Right lobe of liver (tissue), 6 donors: ENCODE results near the gene LRP6. TPM values are rescaled to one million over a fixed set of nuclear protein-coding genes. Genes with fewer than 3 reads are reported as not detected.
A peak's percentile ranks its signal among the peaks of the same experiment; 100 is the strongest.

Experiments used
- ATAC-seq, 4 donors: fragments of 200-7000 bp; cut with Tn5 transposase; one replicate each; pipeline ENCODE4 v1.9.1; 2020; ENCODE audit warnings: mild to moderate bottlenecking in 4 of 4, moderate library complexity in 4 of 4
- DNase-seq, 3 donors: peaks; one replicate each; pipeline ENCODE4 v3.0.0-alpha.2; 2020
- H3K27ac ChIP-seq, 3 donors: fragments of 200-600 bp; one replicate each; pipeline ENCODE4 v1.8.0; 2022
- H3K27me3 ChIP-seq, 2 donors: fragments of 200-600 bp; one replicate each; pipeline ENCODE4 v1.8.0; 2022
- H3K36me3 ChIP-seq, 4 donors: fragments of 200-600 bp; sonication (generic) in 1 of 4; one replicate each; pipeline versions ENCODE4 v1.5.1 to v1.8.0; 2017 to 2022; ENCODE audit warnings: control low read depth in 1 of 4
- H3K4me1 ChIP-seq, 4 donors: fragments of 200-600 bp; sonication (generic) in 1 of 4; one replicate each; pipeline versions ENCODE4 v1.5.1 to v1.8.0; 2017 to 2022; ENCODE audit warnings: control low read depth in 1 of 4
- H3K4me3 ChIP-seq, 3 donors: fragments of 200-600 bp; one replicate each; pipeline ENCODE4 v1.8.0; 2022
- H3K9me3 ChIP-seq, 4 donors: fragments of 200-600 bp; sonication (generic) in 1 of 4; one replicate each; pipeline versions ENCODE4 v1.5.1 to v1.8.0; 2017 to 2022; ENCODE audit warnings: control low read depth in 1 of 4
- CTCF ChIP-seq, 4 donors: fragments of 200-600 bp in 3 of 4; fragments of 450-650 bp in 1 of 4; IDR thresholded peaks; one replicate each; pipeline versions ENCODE4 v1.5.1 to v1.8.0; 2016 to 2022; ENCODE audit warnings: antibody characterized with exemption in 4 of 4, mild to moderate bottlenecking in 2 of 4
- POLR2A ChIP-seq: fragments of 450-650 bp; IDR thresholded peaks from one replicate; pipeline ENCODE4 v1.6.1; 2017; ENCODE audit warnings: antibody characterized with exemption, mild to moderate bottlenecking
- WGBS: methylation state at CpG from one replicate; pipeline ENCODE4 v1.1.6; 2018; ENCODE audit warnings: low coverage, low lambda C conversion rate; ENCODE audit not compliant: insufficient coverage; ENCODE audit errors: missing lambda C conversion rate; 5-methylcytosine and 5-hydroxymethylcytosine counted together
- intact Hi-C, 2 donors: fragments of 100-400 bp; cut with DNase I; formaldehyde crosslinking; loops; one replicate each; pipeline versions ENCODE4 v1.11.2 to v1.14.1; 2022
- total RNA-seq, 6 experiments: library from RNA; depleted of rRNA in 2 of 6; stranded (reverse); fragments of >200 nt in 2 of 6; fragmentation: NEBNext Ultra II Directional in 3 of 6; extraction: Animal tissue kit (Norgen Biotek cat#: 25700) in 3 of 6; gene quantifications; one replicate each; pipeline versions ENCODE4 v1.1.0 to v1.2.4, GENCODE V29; 2016 to 2023
- donor health status: DM: no; HTN: yes; CAD: no.
- donor health status: DM: no; HTN: no; CAD: no.
- donor health status: DM: no; HTN: no; CAD: no.
- donor health status: DM: no; HTN: yes; CAD: no.
- donor health status: DM: no; HTN: yes; CAD: no.

The LRP6 gene
- total RNA-seq, 6 experiments from 2014 or later: 19.9 to 32.5 (median 22.2) TPM

- Histone ChIP-seq H3K4me1 (peaks cover 0 to 6% (median under 1%) of the 10 kb centered on the region in 4 donors), H3K36me3 (no peaks in the 10 kb centered on the region), H3K27me3 (no peaks in the 10 kb centered on the region), H3K4me3 (no peak overlapping the region), H3K27ac (no peak overlapping the region), H3K9me3 (no peaks in the 10 kb centered on the region)
- ATAC-seq (no peak), DNase-seq (no peak)
- 93% methylated on average over 12 of the region's 12 CpGs for WGBS
- TF ChIP-seq POLR2A: no peak
- no peak for TF ChIP-seq CTCF (IDR thresholded peaks at IDR 0.05)
- intact Hi-C loops: no loop called here
Observed at GRCh38 chr12:12244341-12244740, 22.5 kb downstream of the LRP6 start.

GRCh38 chr12:12240662-12241340 is 26.0 kb downstream of the LRP6 start:
- Histone ChIP-seq H3K4me3 (no peak overlapping the region), H3K27ac (no peak overlapping the region), H3K4me1 (peaks cover 0 to 22% (median 4%) of the 10 kb centered on the region in 4 donors), H3K9me3 (no peaks in the 10 kb centered on the region), H3K36me3 (no peaks in the 10 kb centered on the region), H3K27me3 (no peaks in the 10 kb centered on the region)
- intact Hi-C loops: no loop called here
- DNase-seq: no peak
- no peak for TF ChIP-seq POLR2A
- TF ChIP-seq CTCF (IDR thresholded peaks at IDR 0.05): no peak
- 80% methylated on average over 4 of the region's 5 CpGs for WGBS
- peak in 1 of 4 donors; percentile 30 for ATAC-seq

GRCh38 chr12:12239127-12239526 is 27.7 kb downstream of the LRP6 start:
- Histone ChIP-seq H3K27me3 (no peaks in the 10 kb centered on the region), H3K36me3 (no peaks in the 10 kb centered on the region), H3K4me1 (peaks cover 0 to 22% (median 4%) of the 10 kb centered on the region in 4 donors), H3K27ac (no peak overlapping the region), H3K9me3 (no peaks in the 10 kb centered on the region), H3K4me3 (no peak overlapping the region)
- ATAC-seq (no peak), DNase-seq (no peak)
- 47% methylated on average over 2 of the region's 2 CpGs for WGBS
- intact Hi-C loops: no loop called here
- TF ChIP-seq POLR2A: no peak
- no peak for TF ChIP-seq CTCF (IDR thresholded peaks at IDR 0.05)

- Histone ChIP-seq H3K9me3 (no peaks in the 10 kb centered on the region), H3K4me1 (peaks cover 0 to 25% (median 4%) of the 10 kb centered on the region in 4 donors), H3K27me3 (no peaks in the 10 kb centered on the region), H3K27ac (no peak overlapping the region), H3K36me3 (no peaks in the 10 kb centered on the region), H3K4me3 (no peak overlapping the region)
- WGBS: 80% methylated on average over 4 of the region's 4 CpGs
- TF ChIP-seq CTCF (IDR thresholded peaks at IDR 0.05) (no peak), POLR2A (no peak)
- no peak for ATAC-seq
- DNase-seq: no peak
- intact Hi-C loops: no loop called here
Observed at GRCh38 chr12:12238605-12239004, 28.2 kb downstream of the LRP6 start.
